Gastroesophageal sphincter (tissue), 4 donors: ENCODE measurements around the gene KCNA10. TPM values are rescaled to one million over a fixed set of nuclear protein-coding genes. Genes with fewer than 3 reads are reported as not detected.

Source experiments
- ATAC-seq: fragments of 150-250 bp; one replicate; pipeline ENCODE4 v1.9.1; 2016; ENCODE audit warnings: mild to moderate bottlenecking, moderate library complexity
- H3K27ac ChIP-seq, 4 donors: fragments of 200-600 bp; sonication (generic) in 3 of 4; 1 replicate in 3 of 4; 2 replicates in 1 of 4; pipeline ENCODE4 v1.5.1; 2016 to 2019
- H3K27me3 ChIP-seq: fragments of 200-600 bp; sonication (generic); one replicate; pipeline ENCODE4 v1.5.1; 2019
- H3K36me3 ChIP-seq, 2 donors: fragments of 200-600 bp; sonication (generic); one replicate each; pipeline ENCODE4 v1.5.1; 2019; ENCODE audit warnings: control low read depth in 1 of 2
- H3K4me1 ChIP-seq, 3 donors: fragments of 200-600 bp; sonication (generic); 1 replicate in 2 of 3; 2 replicates in 1 of 3; pipeline ENCODE4 v1.5.1; 2016 to 2019; ENCODE audit warnings: control low read depth in 2 of 3
- H3K4me3 ChIP-seq, 2 donors: fragments of 200-600 bp; sonication (generic); one replicate each; pipeline ENCODE4 v1.5.1; 2019; ENCODE audit warnings: mild to moderate bottlenecking in 1 of 2, moderate library complexity in 1 of 2
- H3K9me3 ChIP-seq, 3 donors: fragments of 200-600 bp; sonication (generic); one replicate each; pipeline ENCODE4 v1.5.1; 2017 to 2019; ENCODE audit warnings: control low read depth in 2 of 3
- CTCF ChIP-seq, 4 experiments: fragments of 200-600 bp in 2 of 4; fragments of 450-650 bp in 2 of 4; sonication (generic) in 1 of 4; IDR thresholded peaks; one replicate each; pipeline ENCODE4 v1.5.1; 2017 to 2019; ENCODE audit warnings: antibody characterized with exemption in 4 of 4, mild to moderate bottlenecking in 2 of 4, moderate library complexity in 2 of 4
- EP300 ChIP-seq: sonication (generic); formaldehyde crosslinking; IDR thresholded peaks from one replicate; pipeline ENCODE4 v1.6.1; 2017; ENCODE audit warnings: antibody characterized with exemption, mild to moderate bottlenecking
- POLR2A ChIP-seq, 2 donors: fragments of 450-650 bp; IDR thresholded peaks; one replicate each; pipeline ENCODE4 v1.6.1; 2017; ENCODE audit warnings: antibody characterized with exemption in 2 of 2, mild to moderate bottlenecking in 2 of 2, moderate library complexity in 1 of 2
- POLR2AphosphoS5 ChIP-seq: sonication (generic); formaldehyde crosslinking; IDR thresholded peaks from one replicate; pipeline ENCODE4 v1.6.1; 2017; ENCODE audit warnings: antibody characterized with exemption
- WGBS, 2 donors: methylation state at CpG; one replicate each; pipeline ENCODE4 v1.1.5; 2018; ENCODE audit warnings: low coverage in 1 of 2; 5-methylcytosine and 5-hydroxymethylcytosine counted together
- total RNA-seq, 4 donors: library from RNA; depleted of rRNA; stranded (reverse); fragments of >200 nt; gene quantifications; one replicate each; pipeline ENCODE4 v1.1.0, GENCODE V29; 2016

The KCNA10 gene
- total RNA-seq, 4 donors from 2014 or later: not detected

- no peaks in the 10 kb centered on the region for H3K36me3 ChIP-seq
- H3K27ac ChIP-seq: no peak overlapping the region
- TF ChIP-seq CTCF (IDR thresholded peaks at IDR 0.05) (no peak), POLR2AphosphoS5 (no peak), EP300 (no peak), POLR2A (IDR thresholded peaks at IDR 0.05) (no peak)
- no peak for ATAC-seq
- H3K9me3 ChIP-seq: no peaks in the 10 kb centered on the region
- H3K27me3 ChIP-seq: peaks cover 8% of the 10 kb centered on the region
- no peak overlapping the region for H3K4me3 ChIP-seq
- H3K4me1 ChIP-seq: no peaks in the 10 kb centered on the region
- 83% methylated on average over 1 of the region's 4 CpGs; no CpG with 5 or more reads in 1 of the 2 donors for WGBS, 2 donors
Observed at GRCh38 chr1:110506541-110506940, 12.4 kb downstream of the KCNA10 start.

- Histone ChIP-seq H3K27me3 (peaks cover 8% of the 10 kb centered on the region), H3K4me3 (no peak overlapping the region), H3K9me3 (no peaks in the 10 kb centered on the region), H3K4me1 (no peaks in the 10 kb centered on the region), H3K36me3 (no peaks in the 10 kb centered on the region), H3K27ac (no peak overlapping the region)
- TF ChIP-seq POLR2A (IDR thresholded peaks at IDR 0.05): no peak
- no peak for ATAC-seq
- WGBS, 2 donors: 25 to 35% methylated on average over 2 of the region's 3 CpGs
Observed at GRCh38 chr1:110505596-110505995, 13.4 kb downstream of the KCNA10 start.

- Histone ChIP-seq H3K9me3 (no peaks in the 10 kb centered on the region), H3K27ac (no peak overlapping the region), H3K27me3 (peaks cover 8% of the 10 kb centered on the region), H3K4me3 (no peak overlapping the region), H3K36me3 (no peaks in the 10 kb centered on the region), H3K4me1 (no peaks in the 10 kb centered on the region)
- WGBS, 2 donors: 62 to 87% methylated on average over 2 to 3 of the region's 7 CpGs
- TF ChIP-seq POLR2A (IDR thresholded peaks at IDR 0.05) (no peak), POLR2AphosphoS5 (no peak), EP300 (no peak), CTCF (IDR thresholded peaks at IDR 0.05) (no peak)
- ATAC-seq: no peak
Observed at GRCh38 chr1:110504226-110504625, 14.7 kb downstream of the KCNA10 start.

- TF ChIP-seq POLR2A (IDR thresholded peaks at IDR 0.05) (no peak), POLR2AphosphoS5 (no peak), EP300 (no peak), CTCF (IDR thresholded peaks at IDR 0.05) (no peak)
- H3K4me1 ChIP-seq: no peaks in the 10 kb centered on the region
- no peak overlapping the region for H3K27ac ChIP-seq
- H3K4me3 ChIP-seq: no peak overlapping the region
- H3K27me3 ChIP-seq: peaks cover 8% of the 10 kb centered on the region
- H3K9me3 ChIP-seq: no peaks in the 10 kb centered on the region
- no peak for ATAC-seq
- WGBS, 2 donors: 65 to 82% methylated on average over 4 of the region's 5 CpGs
- no peaks in the 10 kb centered on the region for H3K36me3 ChIP-seq
Observed at GRCh38 chr1:110503471-110503870, 15.5 kb downstream of the KCNA10 start.

GRCh38 chr1:110502402-110503151, 16.4 kb downstream of the KCNA10 start:
- no peaks in the 10 kb centered on the region for H3K9me3 ChIP-seq
- H3K27ac ChIP-seq: no peak overlapping the region
- WGBS, 2 donors: 59 to 80% methylated on average over 5 to 6 of the region's 8 CpGs
- H3K4me3 ChIP-seq: no peak overlapping the region
- H3K36me3 ChIP-seq: no peaks in the 10 kb centered on the region
- H3K4me1 ChIP-seq: no peaks in the 10 kb centered on the region
- peak; percentile 31 for ATAC-seq
- H3K27me3 ChIP-seq: peaks cover 8% of the 10 kb centered on the region
- no peak for TF ChIP-seq EP300
- no peak for TF ChIP-seq CTCF (IDR thresholded peaks at IDR 0.05)
- TF ChIP-seq POLR2AphosphoS5: no peak
- TF ChIP-seq POLR2A (IDR thresholded peaks at IDR 0.05): no peak
